Mucosa of stomach (tissue), 1 donor: ENCODE measurements around the gene CTNND2.

Experiments used
- H3K27me3 ChIP-seq: one replicate; pipeline ENCODE4 v1.7.0; 2013; ENCODE audit warnings: mild to moderate bottlenecking, low read length; ENCODE audit not compliant: control insufficient read depth, insufficient read depth
- H3K36me3 ChIP-seq: one replicate; pipeline ENCODE4 v1.7.0; 2013; ENCODE audit warnings: low read length; ENCODE audit not compliant: control insufficient read depth, insufficient read depth
- H3K4me1 ChIP-seq: one replicate; pipeline ENCODE4 v1.7.0; 2013; ENCODE audit warnings: mild to moderate bottlenecking, low read length; ENCODE audit not compliant: control insufficient read depth, insufficient read depth
- H3K4me3 ChIP-seq: one replicate; pipeline ENCODE4 v1.7.0; 2013; ENCODE audit warnings: low read length
- H3K9ac ChIP-seq: one replicate; pipeline ENCODE4 v1.7.0; 2013; ENCODE audit warnings: mild to moderate bottlenecking, low read length, moderate library complexity
- H3K9me3 ChIP-seq: one replicate; pipeline ENCODE4 v1.7.0; 2013; ENCODE audit warnings: mild to moderate bottlenecking, low read length, moderate library complexity; ENCODE audit not compliant: control insufficient read depth
- donor health status: Pancreatic carcinoma.

The CTNND2 gene

GRCh38 chr5:11692636-11693035 lies 211.6 kb downstream of the CTNND2 start:
- no peak overlapping the region for H3K4me3 ChIP-seq
- H3K27me3 ChIP-seq, result no peaks in the 10 kb centered on the region
- no peaks in the 10 kb centered on the region for H3K9me3 ChIP-seq
- H3K9ac ChIP-seq, result no peak overlapping the region
- no peaks in the 10 kb centered on the region for H3K4me1 ChIP-seq
- no peaks in the 10 kb centered on the region for H3K36me3 ChIP-seq

GRCh38 chr5:11687498-11687897 lies 216.7 kb downstream of the CTNND2 start:
- H3K9ac ChIP-seq, result no peak overlapping the region
- no peaks in the 10 kb centered on the region for H3K4me1 ChIP-seq
- no peaks in the 10 kb centered on the region for H3K27me3 ChIP-seq
- H3K4me3 ChIP-seq, result no peak overlapping the region
- no peaks in the 10 kb centered on the region for H3K36me3 ChIP-seq
- H3K9me3 ChIP-seq, result no peaks in the 10 kb centered on the region

GRCh38 chr5:11684607-11685006 lies 219.6 kb downstream of the CTNND2 start:
- no peak overlapping the region for H3K4me3 ChIP-seq
- no peaks in the 10 kb centered on the region for H3K4me1 ChIP-seq
- H3K9ac ChIP-seq, result no peak overlapping the region
- no peaks in the 10 kb centered on the region for H3K36me3 ChIP-seq
- H3K9me3 ChIP-seq, result no peaks in the 10 kb centered on the region
- H3K27me3 ChIP-seq, result no peaks in the 10 kb centered on the region

GRCh38 chr5:11683666-11684065 lies 220.6 kb downstream of the CTNND2 start:
- Histone ChIP-seq H3K4me1 (no peaks in the 10 kb centered on the region), H3K36me3 (no peaks in the 10 kb centered on the region), H3K9ac (no peak overlapping the region), H3K9me3 (no peaks in the 10 kb centered on the region), H3K27me3 (no peaks in the 10 kb centered on the region), H3K4me3 (no peak overlapping the region)

GRCh38 chr5:11681796-11682195 lies 222.4 kb downstream of the CTNND2 start:
- Histone ChIP-seq H3K4me3 (no peak overlapping the region), H3K4me1 (no peaks in the 10 kb centered on the region), H3K36me3 (no peaks in the 10 kb centered on the region)

GRCh38 chr5:11679676-11680075 lies 224.6 kb downstream of the CTNND2 start:
- no peak overlapping the region for H3K4me3 ChIP-seq
- no peaks in the 10 kb centered on the region for H3K27me3 ChIP-seq
- H3K4me1 ChIP-seq, result no peaks in the 10 kb centered on the region
- no peaks in the 10 kb centered on the region for H3K36me3 ChIP-seq
- H3K9me3 ChIP-seq, result no peaks in the 10 kb centered on the region
- H3K9ac ChIP-seq, result no peak overlapping the region

More at GRCh38 chr5:11681796-11682195, 222.4 kb downstream of the CTNND2 start:
- H3K9me3 ChIP-seq, result no peaks in the 10 kb centered on the region
- H3K27me3 ChIP-seq, result no peaks in the 10 kb centered on the region
- H3K9ac ChIP-seq, result no peak overlapping the region

GRCh38 chr5:11675184-11675583 lies 229.1 kb downstream of the CTNND2 start:
- Histone ChIP-seq H3K4me3 (no peak overlapping the region), H3K9me3 (no peaks in the 10 kb centered on the region), H3K27me3 (no peaks in the 10 kb centered on the region), H3K4me1 (no peaks in the 10 kb centered on the region), H3K36me3 (no peaks in the 10 kb centered on the region), H3K9ac (no peak overlapping the region)

GRCh38 chr5:11672385-11673085 lies 231.7 kb downstream of the CTNND2 start:
- no peaks in the 10 kb centered on the region for H3K4me1 ChIP-seq
- no peaks in the 10 kb centered on the region for H3K27me3 ChIP-seq
- H3K9ac ChIP-seq, result no peak overlapping the region
- H3K36me3 ChIP-seq, result no peaks in the 10 kb centered on the region
- H3K4me3 ChIP-seq, result no peak overlapping the region
- no peaks in the 10 kb centered on the region for H3K9me3 ChIP-seq

GRCh38 chr5:11658376-11658775 lies 245.9 kb downstream of the CTNND2 start:
- H3K4me1 ChIP-seq, result no peaks in the 10 kb centered on the region
- H3K9ac ChIP-seq, result no peak overlapping the region
- H3K36me3 ChIP-seq, result no peaks in the 10 kb centered on the region
- no peaks in the 10 kb centered on the region for H3K9me3 ChIP-seq
- H3K4me3 ChIP-seq, result no peak overlapping the region
- no peaks in the 10 kb centered on the region for H3K27me3 ChIP-seq

- H3K9me3 ChIP-seq, result no peaks in the 10 kb centered on the region
- H3K27me3 ChIP-seq, result no peaks in the 10 kb centered on the region
- no peaks in the 10 kb centered on the region for H3K4me1 ChIP-seq
Observed at GRCh38 chr5:11656916-11657315, 247.3 kb downstream of the CTNND2 start.

GRCh38 chr5:11655681-11656080 lies 248.6 kb downstream of the CTNND2 start:
- H3K4me1 ChIP-seq, result no peaks in the 10 kb centered on the region
- no peaks in the 10 kb centered on the region for H3K36me3 ChIP-seq
- no peak overlapping the region for H3K4me3 ChIP-seq
- no peaks in the 10 kb centered on the region for H3K9me3 ChIP-seq
- no peak overlapping the region for H3K9ac ChIP-seq
- no peaks in the 10 kb centered on the region for H3K27me3 ChIP-seq

More at GRCh38 chr5:11656916-11657315, 247.3 kb downstream of the CTNND2 start:
- Histone ChIP-seq H3K36me3 (no peaks in the 10 kb centered on the region), H3K9ac (no peak overlapping the region), H3K4me3 (no peak overlapping the region)

GRCh38 chr5:11650936-11651335 lies 253.3 kb downstream of the CTNND2 start:
- Histone ChIP-seq H3K9me3 (no peaks in the 10 kb centered on the region), H3K4me1 (no peaks in the 10 kb centered on the region), H3K27me3 (no peaks in the 10 kb centered on the region), H3K36me3 (no peaks in the 10 kb centered on the region), H3K9ac (no peak overlapping the region), H3K4me3 (no peak overlapping the region)

GRCh38 chr5:11646141-11646540 lies 258.1 kb downstream of the CTNND2 start:
- H3K4me3 ChIP-seq, result no peak overlapping the region
- H3K27me3 ChIP-seq, result no peaks in the 10 kb centered on the region
- H3K9me3 ChIP-seq, result no peaks in the 10 kb centered on the region
- H3K36me3 ChIP-seq, result no peaks in the 10 kb centered on the region
- no peak overlapping the region for H3K9ac ChIP-seq
- no peaks in the 10 kb centered on the region for H3K4me1 ChIP-seq
